Skin epidermis (tissue), 12 donors: ENCODE data around the gene CDKN1A.

Source experiments
- H3K27ac ChIP-seq, 21 experiments: fragments of 200-600 bp; sonication (generic) in 11 of 21; one replicate each; pipeline ENCODE4 v1.5.0; 2020; ENCODE audit warnings: mild to moderate bottlenecking in 3 of 21, inconsistent platforms in 2 of 21, moderate library complexity in 2 of 21
- H3K4me3 ChIP-seq, 7 experiments: fragments of 200-600 bp; sonication (generic) in 2 of 7; one replicate each; pipeline ENCODE4 v1.5.0; 2020; ENCODE audit warnings: inconsistent platforms in 2 of 7, mild to moderate bottlenecking in 2 of 7, moderate library complexity in 1 of 7

Gene CDKN1A

DNA sequence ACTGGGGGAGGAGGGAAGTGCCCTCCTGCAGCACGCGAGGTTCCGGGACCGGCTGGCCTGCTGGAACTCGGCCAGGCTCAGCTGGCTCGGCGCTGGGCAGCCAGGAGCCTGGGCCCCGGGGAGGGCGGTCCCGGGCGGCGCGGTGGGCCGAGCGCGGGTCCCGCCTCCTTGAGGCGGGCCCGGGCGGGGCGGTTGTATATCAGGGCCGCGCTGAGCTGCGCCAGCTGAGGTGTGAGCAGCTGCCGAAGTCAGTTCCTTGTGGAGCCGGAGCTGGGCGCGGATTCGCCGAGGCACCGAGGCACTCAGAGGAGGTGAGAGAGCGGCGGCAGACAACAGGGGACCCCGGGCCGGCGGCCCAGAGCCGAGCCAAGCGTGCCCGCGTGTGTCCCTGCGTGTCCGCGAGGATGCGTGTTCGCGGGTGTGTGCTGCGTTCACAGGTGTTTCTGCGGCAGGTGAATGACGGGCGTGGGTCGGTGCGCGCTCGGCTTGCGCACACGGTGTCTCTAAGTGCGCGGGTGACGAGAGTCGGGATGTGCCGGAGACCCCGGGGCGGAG, at the start of gene CDKN1A:
TSS of gene CDKN1A (plus strand) at position 227 of the 555 bp plus-strand sequence. CDS start 5,388 bp downstream, outside the sequence.
- peak within 1 kb of the TSS; percentile 55 to 90 (median 76) for H3K4me3 ChIP-seq

DNA sequence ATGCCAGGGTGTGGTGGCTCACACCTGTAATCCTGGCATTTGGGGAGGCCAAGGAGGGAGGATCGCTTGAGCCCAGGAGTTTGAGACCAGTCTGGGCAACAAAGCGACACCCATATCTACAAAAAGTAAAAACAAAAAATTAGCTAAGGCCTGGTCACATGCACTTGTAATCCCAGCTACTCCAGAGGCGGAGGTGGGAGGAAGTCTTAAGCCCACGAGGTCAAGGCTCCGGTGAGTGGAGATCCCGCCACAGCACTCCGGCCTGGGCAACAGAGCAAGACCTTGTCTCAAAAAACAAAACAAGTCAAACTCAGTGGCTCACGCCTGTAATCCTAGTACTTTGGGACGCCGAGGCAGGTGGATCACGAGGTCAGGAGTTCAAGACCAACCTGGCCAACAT, 48.7 kb upstream of the CDKN1A start:
- H3K4me3 ChIP-seq, result no peak overlapping the region
- peak overlapping the region in 10 of 21 experiments; percentile 17 to 71 (median 58) for H3K27ac ChIP-seq

More for the DNA sequence above, at the start of gene CDKN1A:
- peak within 1 kb of the TSS; percentile 77 to 99 (median 96) for H3K27ac ChIP-seq

DNA sequence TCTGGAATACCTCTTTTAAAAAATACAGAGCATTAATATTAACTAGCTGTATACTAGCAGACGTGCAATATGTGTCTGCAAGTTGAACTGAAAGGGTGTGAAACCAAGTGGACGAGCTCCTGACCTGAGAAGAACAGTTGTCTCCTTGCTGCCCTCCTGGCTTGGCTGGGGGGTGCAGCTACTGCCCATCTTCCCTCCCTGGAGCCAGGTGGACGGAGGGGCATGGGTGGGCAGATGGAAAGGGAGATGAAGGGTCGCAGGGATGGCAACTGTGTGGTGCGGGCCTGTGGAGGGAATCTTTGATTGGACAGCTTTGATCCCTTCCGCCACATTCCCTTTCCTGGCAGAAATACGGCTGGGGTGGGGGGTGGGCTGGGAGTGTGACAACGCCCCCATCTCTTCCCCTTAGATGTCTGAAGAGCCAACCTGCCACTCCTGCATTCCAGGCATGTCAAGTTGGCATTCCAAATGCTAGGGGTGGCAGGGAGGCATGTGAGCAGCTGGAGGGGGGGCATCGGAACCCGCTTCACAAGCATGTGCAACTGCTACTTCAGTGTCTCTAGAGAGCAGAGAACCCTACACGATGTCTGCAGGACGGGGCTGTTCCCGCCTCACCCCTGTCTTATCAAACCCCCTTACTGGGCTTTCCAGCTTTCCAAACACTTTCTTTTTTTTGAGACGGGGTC, 47.0 kb upstream of the CDKN1A start:
- H3K27ac ChIP-seq, result no peak overlapping the region
- H3K4me3 ChIP-seq, result no peak overlapping the region

DNA sequence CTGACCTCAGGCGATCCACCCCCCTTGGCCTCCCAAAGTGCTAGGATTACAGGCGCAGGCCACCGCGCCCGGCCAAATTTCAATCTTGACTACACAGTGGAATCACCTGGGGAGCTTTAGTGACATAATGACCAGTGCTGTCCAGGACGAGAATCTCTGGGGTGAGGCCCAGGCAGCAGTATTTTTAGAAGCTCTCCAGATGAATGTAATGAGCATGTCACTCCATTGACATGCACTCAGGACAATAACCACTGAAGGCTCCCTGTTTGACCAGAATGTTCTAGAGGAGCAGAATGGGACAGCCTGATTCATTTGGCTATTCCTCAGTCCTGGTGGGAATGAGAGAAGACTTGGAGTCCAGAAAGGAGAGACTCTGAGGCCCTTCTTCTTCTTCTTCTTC, 45.1 kb upstream of the CDKN1A start:
- Histone ChIP-seq H3K4me3 (no peak overlapping the region), H3K27ac (no peak overlapping the region)

DNA sequence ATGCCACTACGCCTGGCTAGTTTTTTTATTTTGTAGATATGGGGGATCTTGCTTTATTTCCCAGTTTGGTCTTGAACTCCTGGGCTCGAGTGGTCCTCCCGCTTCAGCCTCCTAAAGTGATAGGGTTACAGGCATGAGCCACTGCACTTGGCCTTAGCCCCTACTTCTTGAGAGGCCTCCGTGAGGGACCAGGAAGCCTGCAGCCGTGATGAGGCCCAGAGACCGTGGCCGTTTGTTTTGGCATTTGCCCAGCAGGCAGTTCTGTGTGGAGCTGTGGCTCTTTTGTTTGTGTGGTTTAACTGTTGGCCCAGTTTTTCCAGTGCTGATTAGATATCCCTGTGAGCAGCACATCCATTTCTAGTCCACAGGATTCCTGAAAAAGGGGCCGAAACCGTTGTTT, 44.6 kb upstream of the CDKN1A start:
- Histone ChIP-seq H3K4me3 (no peak overlapping the region), H3K27ac (no peak overlapping the region)

DNA sequence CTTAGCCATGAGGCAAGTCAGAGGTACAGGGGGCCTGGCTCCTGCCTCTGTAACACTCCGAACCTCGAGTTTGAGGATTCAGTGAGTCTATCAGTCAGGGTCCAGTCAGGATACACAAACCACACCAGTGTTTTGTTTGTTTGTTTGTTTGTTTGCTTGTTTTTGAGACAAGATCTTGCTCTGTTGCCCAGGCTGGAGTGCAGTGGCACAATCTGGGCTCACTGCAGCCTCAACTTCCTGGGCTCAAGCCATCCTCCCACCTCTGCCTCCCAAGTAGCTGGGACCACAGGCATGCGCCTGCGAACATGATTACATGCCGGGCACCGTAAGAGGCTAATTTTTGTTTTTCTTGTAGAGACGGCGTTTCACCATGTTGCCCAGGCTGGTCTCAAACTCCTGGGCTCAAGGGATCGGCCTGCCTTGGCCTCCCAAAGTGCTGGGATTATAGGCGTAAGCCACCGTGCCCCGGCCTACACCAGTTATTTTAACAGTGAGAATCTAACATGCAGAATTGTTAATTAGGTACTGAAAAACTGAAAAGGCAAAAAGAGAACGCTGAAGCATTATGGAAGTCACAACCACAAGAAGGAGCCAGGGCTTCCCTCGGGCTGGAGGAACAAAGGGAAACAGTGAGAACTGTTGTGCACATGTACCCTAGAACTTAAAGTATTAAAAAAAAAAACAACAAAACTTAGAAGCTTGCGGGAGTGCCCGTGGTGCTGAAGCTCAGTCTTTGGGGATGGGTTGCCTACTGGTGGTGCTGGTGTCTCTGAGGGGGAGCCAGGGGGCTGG, 44.0 kb upstream of the CDKN1A start:
- Histone ChIP-seq H3K4me3 (no peak overlapping the region), H3K27ac (no peak overlapping the region)

DNA sequence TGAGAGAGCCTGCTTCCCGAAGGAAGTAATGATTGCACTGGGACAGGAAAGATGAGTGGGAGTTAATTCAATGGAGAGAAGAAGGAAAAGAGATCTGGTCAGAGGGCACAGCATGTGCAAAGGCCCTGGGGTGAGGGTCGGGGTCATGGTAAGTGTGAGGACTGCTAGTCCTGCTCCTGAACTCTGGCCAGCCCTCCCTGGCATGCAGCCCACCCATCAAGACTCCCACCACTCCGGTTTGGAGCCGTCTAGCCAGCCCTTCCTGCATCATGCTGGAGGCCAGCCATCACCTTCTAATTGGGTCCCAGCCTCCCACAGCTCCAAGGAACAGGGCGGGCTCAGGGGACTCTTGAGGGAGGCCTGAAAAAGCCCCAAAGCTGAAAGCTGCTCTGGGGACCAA, 42.2 kb upstream of the CDKN1A start:
- H3K4me3 ChIP-seq, result no peak overlapping the region
- no peak overlapping the region for H3K27ac ChIP-seq

DNA sequence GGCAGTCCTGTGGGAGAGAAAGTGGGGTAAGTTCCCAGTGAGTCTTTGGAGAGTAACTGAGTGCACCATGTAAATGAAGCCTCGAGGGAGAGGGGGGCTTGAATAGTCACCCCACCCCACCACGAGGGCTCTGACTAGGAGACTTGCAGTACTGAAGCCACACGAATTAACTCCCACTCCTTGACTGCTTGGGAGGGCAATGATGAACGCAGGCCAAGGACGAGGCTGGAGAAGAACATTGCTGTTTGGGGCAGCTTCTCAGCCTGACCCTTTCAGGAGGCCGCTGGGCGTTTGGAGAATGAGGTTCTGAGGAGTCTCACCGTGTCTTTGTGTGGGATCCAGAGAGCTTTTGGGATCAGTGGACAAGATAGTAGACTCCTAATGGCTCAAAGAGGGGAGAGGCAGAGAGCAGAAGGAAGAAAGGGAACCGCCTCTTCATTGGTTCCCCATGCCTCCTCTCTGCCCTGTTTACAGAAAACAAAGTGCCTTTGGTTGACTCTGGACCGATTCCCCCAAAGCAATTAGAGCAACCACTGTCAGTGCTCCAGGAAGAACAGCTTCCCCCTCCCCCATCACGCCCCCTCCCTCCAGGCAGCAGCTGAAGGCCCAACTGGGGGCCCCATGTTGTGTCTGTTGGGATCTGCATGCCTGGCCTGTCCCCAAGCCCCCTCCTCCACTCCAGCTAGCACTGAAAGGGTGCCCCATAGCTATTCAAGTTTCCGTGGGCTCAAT, 41.7 kb upstream of the CDKN1A start:
- Histone ChIP-seq H3K27ac (no peak overlapping the region), H3K4me3 (no peak overlapping the region)

DNA sequence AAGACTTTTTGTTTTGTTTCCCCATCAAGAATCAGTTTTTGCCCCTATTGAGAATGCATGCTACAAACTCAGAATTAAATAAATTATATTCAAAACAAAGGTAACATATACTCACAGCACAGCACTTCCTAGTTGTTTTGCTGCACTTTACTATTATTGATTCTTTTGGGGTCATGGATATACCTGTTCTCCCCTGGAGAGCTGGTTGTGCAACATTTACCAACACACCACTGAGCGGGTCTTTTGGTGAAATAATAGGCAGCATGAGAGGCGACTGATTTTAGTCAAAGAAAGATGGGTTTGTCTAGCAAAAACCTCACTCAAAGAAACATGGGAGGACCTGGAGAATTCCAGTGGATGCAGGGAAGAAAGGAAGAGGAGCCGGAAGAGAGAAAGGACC, 39.9 kb upstream of the CDKN1A start:
- Histone ChIP-seq H3K4me3 (no peak overlapping the region), H3K27ac (no peak overlapping the region)

DNA sequence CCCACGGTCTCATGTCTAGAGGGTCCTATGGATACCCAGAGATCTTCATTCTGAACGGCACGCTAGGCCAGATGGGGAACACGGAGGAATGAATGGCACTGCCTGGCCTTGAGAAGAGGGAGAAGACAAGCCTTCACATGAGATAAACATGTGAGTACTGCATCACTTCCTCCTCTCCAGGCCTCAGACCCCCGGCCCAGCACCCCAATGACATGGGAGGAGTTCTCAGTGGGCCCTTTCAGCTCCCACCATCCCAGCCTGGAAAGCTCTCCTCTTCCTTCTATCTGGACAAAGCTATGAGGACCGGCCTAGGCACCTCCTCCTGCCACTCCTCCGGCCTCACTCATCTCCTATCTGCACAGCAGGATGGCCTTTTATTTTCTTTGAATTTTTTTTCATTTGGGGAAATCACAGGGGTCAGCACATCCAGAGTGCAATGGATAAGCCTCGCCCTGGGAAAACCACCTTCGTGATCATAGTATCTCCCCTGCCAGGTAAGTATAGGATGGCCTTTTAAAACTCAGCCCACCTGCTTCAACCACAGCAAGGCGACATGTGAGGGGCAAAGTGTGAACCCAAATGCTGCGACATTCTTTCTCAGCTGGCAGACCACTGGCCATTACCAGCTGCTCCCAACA, 39.2 kb upstream of the CDKN1A start:
- H3K27ac ChIP-seq, result no peak overlapping the region
- no peak overlapping the region for H3K4me3 ChIP-seq

DNA sequence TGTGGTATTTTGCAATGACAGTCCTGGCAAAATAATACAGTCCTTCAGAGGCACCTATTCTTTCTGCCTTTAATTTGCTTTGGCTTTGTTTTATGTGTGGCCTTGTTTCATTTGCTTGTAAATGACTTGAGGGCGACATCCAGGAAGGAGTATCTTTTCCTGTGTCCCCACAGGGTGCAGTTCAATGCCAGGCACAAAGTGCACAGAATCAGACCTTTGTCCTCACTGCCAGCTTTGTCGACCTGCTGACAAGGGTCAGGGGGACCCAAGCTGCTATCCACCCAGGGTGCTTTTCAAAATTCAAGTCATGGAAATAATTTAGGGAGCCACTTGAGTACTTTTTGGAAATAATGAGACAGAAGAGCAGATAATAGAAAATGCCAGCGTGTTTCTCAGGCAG, 37.0 kb upstream of the CDKN1A start:
- Histone ChIP-seq H3K27ac (no peak overlapping the region), H3K4me3 (no peak overlapping the region)

DNA sequence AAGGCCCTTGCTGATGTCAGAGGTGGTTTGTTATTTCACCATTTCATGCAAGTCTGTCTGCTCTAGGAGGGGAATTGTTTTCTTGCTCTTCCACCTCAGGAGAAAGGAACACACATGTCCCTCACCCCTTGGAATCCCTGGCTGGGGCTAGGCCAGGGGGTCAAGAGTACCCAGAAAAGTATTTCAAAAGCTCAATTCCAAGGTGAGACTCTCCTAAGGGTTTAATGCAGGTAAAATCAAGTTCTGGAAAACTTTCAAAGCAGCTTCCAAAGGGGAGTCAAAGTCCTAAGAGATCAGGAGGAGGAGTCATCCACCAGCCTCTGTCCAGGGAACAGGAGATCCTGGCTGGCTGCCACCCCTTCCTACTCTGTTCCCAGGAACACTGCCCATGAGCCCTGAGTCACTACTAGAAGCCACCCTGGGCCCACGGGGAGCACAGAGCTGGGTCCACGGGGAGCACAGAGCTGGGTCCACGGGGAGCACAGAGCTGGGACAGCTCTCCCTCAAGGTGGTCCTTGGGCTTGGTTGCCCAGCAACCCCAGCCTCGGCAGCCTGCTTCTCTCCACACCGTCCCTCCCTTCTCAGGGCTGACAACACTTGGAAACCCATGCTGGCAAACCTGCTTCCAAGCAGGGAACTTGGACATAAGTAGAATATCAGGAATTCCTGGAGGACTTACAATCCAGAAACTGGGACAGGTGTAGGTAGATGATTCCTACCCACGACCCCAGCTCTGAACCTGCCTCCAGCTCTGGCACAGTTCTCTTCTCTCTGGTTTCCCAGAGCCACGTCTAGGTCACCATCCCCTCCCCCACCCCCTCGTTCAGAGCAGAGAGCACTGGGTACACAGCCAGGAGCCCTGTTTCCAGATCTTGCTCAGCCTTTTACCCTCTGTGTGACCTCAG, 35.3 kb upstream of the CDKN1A start:
- H3K27ac ChIP-seq, result peak overlapping the region in 2 of 21 experiments; percentile 4 to 44
- no peak overlapping the region for H3K4me3 ChIP-seq

DNA sequence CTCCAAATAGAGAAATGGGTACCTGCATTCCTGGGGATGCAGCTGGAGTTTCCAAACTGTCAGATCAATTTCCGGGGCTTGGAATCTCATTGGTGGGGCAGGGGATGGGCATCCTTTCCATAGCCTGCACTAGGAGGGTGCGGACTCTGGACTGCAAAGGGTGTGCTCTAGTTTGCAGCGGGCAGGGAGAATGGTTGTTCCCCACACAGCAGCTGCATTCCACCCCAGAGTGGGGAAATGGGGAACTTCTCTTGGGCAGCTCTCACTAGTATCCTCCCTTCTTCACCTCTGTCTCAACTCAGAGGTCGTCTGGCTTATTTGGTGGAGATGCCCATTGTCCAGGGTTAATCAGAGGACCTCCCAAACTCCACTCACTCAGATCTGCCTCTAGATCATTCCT, 34.5 kb upstream of the CDKN1A start:
- Histone ChIP-seq H3K27ac (no peak overlapping the region), H3K4me3 (no peak overlapping the region)

DNA sequence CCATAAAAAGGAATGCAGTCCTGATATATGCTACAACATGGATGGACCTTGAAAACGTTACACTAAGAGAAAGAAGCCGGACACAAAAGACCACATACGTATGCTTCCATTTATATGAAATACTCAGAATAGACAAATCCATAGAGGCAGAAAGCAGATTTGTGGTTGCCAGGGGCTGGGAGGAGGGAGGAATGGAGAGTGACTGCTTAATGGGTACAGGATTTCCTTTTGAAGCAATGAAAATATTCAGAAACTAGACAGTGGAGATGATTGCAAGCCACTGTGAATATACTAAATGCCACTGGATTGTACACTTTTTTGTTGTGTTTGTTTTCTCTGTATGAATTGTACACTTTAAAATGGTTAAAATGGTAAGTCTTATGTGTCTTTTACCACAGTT, 29.4 kb upstream of the CDKN1A start:
- no peak overlapping the region for H3K4me3 ChIP-seq

DNA sequence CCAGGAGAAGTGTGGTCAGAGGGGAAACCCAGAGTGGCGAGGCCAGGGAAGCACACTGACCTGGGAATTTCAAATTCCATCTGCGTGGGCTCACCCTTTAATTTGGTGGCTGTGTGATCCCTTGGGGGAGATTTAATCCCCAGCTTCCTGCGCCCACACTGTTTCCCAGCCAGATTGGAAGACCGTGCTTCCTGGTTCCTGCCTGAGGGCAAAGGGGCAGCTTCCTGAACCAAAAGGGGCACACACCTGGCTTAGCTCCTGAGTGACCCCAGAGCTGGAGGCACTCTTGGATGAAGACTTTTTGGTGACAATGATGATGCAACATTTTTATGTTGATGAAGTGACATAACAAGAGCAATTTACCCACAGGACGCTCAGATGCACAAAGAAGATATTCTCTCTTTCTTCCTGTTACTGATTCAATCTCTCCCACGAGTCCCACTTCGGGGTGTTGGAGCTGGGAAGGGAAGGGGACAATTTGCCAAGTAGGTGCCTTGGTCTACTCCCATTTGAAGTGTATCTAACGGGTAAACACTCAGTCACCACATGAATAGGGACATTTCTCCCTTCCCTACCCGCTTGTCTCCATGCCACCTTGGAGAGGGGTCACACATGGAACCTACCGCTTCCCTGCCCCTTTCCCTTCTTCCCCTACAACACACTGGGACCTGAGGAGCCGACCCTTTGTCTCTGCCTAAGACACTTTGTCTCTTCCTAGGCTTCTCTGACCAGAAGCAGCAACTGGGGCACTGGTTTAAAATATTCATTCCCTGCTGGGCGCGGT, 28.6 kb upstream of the CDKN1A start:
- H3K27ac ChIP-seq, result no peak overlapping the region
- no peak overlapping the region for H3K4me3 ChIP-seq

More for the DNA sequence above, 29.4 kb upstream of the CDKN1A start:
- H3K27ac ChIP-seq, result no peak overlapping the region

DNA sequence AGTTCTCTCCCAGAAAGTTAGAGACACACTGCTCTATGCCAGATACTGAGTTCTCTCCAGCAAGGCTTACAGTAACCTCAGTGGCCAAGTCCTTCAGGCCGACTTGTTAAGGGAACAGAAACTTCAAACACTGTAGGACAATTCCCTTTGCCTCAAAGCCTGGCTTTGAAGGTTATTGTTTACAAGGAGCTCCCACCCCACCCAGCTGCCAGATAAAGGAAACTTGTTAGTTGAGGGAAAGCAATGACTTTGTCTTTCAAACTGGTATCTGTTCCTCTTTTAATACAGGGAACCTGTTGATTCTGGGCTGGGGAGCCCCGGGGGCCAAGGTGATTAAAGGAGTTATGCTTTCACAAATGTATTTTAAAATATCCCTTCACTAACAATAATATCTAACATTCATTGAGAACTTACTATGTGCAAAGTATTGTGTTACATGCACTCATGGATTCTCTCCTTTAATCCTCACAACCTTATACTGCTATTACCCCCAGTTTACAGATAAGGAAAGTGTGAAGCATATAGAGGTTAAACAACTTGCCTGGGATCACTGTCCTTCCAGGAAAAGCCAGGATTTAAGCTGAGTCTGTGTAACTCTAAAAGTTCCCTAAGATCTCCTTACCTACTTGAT, 27.6 kb upstream of the CDKN1A start:
- Histone ChIP-seq H3K27ac (no peak overlapping the region), H3K4me3 (no peak overlapping the region)

DNA sequence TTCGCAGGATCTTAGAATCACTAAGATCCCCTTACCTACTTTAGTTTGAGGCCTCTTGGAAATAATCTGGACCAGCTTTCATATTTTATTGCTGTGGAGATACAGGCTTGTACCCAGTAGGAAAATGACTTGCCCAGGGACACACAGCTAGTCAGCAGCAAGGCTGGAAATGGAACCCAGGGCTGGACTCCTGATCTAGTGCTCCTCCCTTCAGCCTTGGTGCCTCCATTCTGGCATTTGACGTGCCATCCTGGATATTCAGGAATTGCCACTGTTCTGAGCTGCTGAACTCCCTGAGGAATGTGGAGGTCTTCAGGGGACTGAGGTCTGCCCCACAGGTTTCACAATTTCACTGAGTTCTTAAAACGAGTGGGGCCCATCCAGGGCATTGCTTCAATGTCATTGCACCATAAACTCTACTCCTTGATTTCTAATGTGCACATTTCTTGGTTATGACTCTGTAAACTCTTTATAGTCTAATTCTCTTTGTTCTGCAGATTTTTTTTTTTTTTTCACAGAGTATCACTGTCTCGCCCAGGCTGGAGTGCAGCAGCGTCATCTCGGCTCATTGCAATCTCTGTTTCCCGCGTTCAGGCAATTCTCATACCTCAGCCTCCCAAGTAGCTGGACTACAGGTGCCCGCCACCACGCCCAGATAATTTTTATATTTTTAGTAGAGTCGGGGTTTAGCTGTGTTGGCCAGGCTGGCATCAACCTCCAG, 26.7 kb upstream of the CDKN1A start:
- Histone ChIP-seq H3K4me3 (no peak overlapping the region), H3K27ac (no peak overlapping the region)
